ENCODE data around the gene TBCCD1.
A peak's percentile ranks its signal among the peaks of the same experiment; 100 is the strongest.
"Not testable (repeated sequence)": the region's sequence is repeated elsewhere in the genome, so short reads cannot be mapped to it uniquely, and the experiment has no call there.

The TBCCD1 gene

GRCh38 chr3:186594591-186595113 is 27.5 kb upstream of the TBCCD1 start:
- no peak for DNase-seq

GRCh38 chr3:186593862-186594261 is 26.7 kb upstream of the TBCCD1 start:
- no peak for DNase-seq

DNA sequence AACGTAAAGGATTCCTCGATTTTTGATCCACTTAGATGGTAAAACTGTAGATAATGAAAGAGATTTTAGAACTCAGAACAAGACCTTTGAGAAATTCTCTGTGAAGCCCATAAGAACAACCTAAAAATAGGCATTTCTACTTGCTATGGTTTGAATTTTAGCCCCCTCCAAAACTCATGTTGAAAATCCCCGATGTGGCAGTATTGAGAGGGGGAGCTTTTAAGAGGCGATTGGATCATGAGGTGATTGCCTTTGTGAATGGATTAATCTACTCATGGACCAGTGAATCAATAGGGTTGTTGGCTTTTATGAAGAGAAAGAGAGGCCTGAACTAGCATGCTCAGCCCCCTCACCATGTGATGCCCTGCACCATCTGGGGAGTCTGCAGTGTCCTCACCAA is 25.5 kb upstream of the TBCCD1 start:
- DNase-seq = no peak

GRCh38 chr3:186590580-186591295 is 23.6 kb upstream of the TBCCD1 start:
- DNase-seq = no peak

GRCh38 chr3:186589856-186590579 is 22.9 kb upstream of the TBCCD1 start:
- DNase-seq = no peak

DNA sequence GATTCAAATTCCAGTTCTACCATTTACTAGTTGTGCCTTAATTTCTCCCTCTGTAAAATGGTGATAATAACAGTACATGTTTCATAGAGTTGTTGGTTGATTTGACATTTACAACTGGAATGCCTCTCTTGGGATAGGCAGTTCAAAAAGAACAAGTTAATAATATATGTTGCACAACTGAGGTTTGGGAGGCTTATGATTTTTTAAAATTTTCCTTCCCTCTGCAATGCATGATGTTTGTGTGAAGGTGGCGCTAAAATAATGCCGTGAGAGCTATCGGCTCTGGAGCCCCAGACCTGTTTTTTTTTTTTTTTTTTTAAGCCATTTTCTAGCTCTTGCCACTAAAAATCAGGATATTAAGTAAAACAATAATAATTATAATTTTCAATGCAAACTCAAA is 22.0 kb upstream of the TBCCD1 start:
- no peak for DNase-seq

- DNase-seq = no peak
These were observed 21.5 kb upstream of the TBCCD1 start for GRCh38 chr3:186588632-186589031.

- no peak for DNase-seq
These were observed 20.0 kb upstream of the TBCCD1 start for GRCh38 chr3:186587183-186587582.

GRCh38 chr3:186586245-186586644 is 19.1 kb upstream of the TBCCD1 start:
- not testable (repeated sequence) for DNase-seq

GRCh38 chr3:186583831-186584230 is 16.7 kb upstream of the TBCCD1 start:
- DNase-seq = no peak

GRCh38 chr3:186582541-186582940 is 15.4 kb upstream of the TBCCD1 start:
- no peak for DNase-seq

GRCh38 chr3:186580785-186581184 is 13.6 kb upstream of the TBCCD1 start:
- no peak for DNase-seq

DNA sequence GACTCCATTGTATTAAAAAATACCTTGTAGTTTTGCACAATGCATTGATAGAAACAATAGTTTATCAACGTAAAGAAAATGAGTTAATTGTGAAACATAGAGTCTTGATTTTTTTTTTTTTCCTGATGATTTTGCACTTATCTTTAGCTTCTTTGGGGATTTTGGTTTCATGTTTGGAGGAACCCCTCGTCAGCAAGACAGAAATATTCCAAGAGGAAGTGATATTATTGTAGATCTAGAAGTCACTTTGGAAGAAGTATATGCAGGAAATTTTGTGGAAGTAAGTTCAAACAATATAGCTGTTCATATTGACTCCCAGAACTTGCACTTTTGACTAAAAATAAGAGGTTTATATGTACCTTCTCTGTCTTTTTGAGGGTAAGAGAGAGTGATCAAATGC is 10.4 kb upstream of the TBCCD1 start:
- no peak for DNase-seq

DNA sequence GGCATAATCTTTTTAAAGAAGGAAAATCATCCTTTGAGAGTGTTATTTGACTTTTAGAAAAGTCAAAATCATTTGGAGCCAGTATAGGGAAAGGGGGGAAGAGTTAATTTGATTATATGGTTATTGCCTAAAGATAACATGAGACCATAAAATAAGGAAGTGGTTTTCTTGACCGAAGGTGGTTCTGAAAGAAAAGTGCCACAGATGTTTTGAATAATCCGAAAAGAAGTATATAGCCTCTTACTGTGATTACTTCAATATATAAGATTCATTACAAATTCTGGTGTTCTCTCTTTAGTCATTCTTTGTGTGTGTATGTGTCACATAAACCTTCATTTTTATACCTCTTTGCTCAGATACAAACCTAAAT is 4.5 kb upstream of the TBCCD1 start:
- no peak for DNase-seq

DNA sequence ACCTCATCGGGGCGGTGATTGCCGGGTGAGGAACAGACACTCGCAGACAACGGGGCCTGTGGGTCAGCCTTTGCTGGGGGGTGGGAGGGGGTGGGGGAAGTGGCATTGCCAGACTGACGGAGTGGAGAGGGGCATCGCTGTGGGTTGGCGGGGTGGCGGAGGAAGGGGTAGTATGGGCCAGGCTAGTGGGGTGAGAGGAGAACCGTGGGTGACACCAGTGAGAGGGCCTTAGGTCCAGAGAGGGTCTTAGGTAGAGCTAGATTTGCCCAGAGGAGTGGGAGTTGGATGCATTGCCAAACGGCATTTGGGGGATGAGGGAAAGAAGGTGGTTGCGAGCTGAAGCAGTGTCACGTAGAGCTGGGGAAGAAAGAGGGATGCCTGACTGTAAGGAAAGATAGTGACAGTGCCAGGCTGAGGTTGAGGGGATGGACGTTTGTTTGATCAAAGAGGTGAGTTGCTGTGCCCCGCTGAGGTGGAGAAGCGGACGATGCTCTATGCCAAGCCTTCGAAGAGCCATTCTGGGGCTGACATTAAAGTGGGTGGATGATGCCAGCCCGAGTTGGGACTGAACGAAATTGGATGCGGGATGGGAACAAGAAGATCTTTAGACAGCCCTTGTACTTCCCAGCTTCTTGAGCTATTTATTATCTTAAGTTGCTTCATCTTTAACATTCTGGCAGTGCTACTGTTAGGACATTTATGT is 4.0 kb upstream of the TBCCD1 start:
- DNase-seq = no peak

- peak; percentile 98 to 99 for DNase-seq
These were observed 3.2 kb upstream of the TBCCD1 start, which contains the start of gene DNAJB11 for GRCh38 chr3:186570096-186570940. Gene DNAJB11, plus strand, starts transcription at chr3:186570720. Its CDS starts 178 bp downstream, at chr3:186570898.

DNA sequence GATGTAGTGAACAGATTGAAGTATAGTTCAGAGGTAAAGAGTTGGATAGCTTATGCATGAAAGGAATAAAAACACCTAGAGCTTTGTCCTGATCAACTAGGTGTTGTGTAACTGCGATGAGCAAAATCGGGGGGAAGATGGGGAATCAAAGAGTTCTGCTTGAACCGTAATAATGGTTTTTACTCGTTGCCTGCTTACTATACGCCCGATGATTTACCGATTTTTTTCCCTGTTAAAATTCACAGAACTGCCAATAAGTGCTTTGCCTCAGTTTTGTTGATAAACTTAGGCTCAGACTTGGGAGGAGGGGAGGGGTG is 2.6 kb upstream of the TBCCD1 start:
- no peak for DNase-seq

DNA sequence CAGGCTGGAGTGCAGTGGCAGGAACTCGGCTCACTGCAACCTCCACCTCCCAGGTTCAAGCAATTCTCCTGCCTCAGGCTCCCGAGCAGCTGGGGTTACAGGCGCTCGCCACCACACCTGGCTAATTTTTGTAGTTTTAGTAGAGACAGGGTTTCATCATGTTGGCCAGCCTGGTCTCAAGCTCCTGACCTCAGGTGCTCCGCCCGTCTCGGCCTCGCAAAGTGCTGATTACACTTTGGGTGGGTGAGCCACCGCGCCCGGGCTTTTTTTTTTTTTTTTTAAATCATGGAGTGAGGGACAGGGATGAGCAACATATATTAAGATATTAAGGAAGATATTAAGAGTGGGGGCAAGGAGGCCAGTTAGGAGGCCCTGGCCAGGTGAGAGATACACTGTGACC is 2.2 kb upstream of the TBCCD1 start:
- DNase-seq = not testable (repeated sequence)

DNA sequence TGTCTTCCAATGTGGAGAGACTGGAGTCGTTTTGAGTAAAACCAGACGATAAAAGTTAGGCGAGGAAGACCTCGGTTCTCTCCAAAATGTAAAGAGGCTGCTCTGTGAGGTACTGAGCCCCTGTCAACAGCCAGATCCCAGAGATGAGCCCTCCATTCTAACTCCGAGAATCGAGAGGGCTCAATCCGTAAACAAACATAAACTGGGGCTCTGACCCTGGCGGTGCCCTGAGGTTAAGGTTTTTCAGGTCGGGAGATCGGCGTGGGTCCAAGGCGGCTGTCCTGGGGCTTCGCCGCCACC is 417 bp downstream of the TBCCD1 start:
- DNase-seq = no peak

DNA sequence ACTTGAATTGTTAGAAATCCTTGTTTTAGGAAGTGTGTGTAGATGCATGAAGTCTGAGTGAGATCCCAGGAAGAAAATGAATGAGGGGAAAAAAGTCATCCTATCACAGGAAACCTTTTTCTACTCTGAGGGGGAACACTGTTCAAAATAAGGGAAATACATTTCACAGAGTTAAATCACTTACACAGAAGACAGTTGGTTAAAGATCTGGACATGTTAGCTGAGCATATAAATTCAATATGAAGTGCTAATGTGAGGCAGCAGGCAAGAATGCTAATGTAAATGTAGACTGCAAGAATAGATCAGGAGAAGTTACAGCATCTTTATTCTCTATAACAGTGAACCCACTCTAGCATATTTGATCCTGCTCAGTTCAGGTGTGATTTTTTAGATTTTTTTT is 2.6 kb downstream of the TBCCD1 start:
- no peak for DNase-seq

DNA sequence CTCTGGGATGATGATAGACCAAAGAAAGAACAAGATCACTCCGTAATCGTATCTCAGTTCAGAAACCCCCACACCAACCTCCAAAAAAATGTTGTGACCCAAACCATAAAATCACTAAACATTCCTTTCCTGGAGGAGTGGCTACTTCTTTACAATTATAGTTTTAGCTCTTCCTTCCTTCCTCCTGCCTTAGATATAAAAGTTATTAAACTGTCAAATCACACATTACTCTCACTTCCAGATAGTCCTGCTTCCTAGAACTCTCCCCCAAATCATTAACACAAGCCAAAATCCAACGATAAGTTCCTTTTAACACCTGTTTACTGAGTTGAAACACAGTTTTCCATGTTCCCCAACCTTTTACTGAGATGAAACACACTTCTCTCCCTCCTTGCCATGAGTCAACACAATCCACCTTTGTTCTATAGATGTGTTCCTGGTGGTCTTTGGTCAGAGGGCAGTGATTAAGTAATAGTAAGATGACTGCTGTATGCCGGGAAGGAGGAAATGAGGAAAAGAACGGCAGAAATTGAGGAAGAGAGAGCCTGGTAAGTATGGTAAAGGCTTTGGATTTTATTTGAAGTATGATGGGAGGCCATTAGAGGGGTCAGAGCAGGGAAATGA is 14.6 kb downstream of the TBCCD1 start:
- DNase-seq = no peak

DNA sequence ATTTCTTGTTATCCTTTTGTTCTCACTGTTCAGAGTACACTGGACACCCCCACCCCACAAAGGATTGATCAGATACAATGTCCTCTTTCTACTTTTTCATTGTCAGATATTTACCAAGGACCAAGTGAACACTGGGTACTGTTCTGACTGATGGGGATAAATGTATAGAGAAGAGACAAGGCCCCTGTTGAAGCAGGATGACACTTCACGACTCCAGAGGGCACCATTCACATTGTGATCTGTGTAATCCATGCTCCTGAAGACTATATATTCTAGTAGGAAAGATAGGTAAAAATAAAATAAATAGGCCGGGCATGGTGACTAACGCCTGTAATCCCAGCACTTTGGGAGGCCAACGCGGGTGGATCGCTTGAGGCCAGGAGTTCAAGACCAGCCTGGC is 15.8 kb downstream of the TBCCD1 start:
- DNase-seq = no peak

GRCh38 chr3:186549497-186549896 is 17.6 kb downstream of the TBCCD1 start:
- no peak for DNase-seq
